ENCODE data around the gene COL4A2. TPM values are rescaled to one million over a fixed set of nuclear protein-coding genes. Genes with fewer than 3 reads are reported as not detected.

Gene COL4A2
- total and polyA plus RNA-seq, 8 donors, result 18.4 to 130 (median 43.8) TPM

GRCh38 chr13:110498765-110499164 is 191.7 kb downstream of the COL4A2 start:
- ATAC-seq (no peak), DNase-seq (no peak), FAIRE-seq (no peak)
- 87 to 93% methylated on average over 10 of the region's 10 CpGs for WGBS, 2 donors
- Histone ChIP-seq H3K4me3 (no peak overlapping the region), H3K9me3 (no peaks in the 10 kb centered on the region), H3K27me3 (no peaks in the 10 kb centered on the region), H3K4me1 (no peaks in the 10 kb centered on the region), H3K36me3 (peaks cover 0 to 5% (median 4%) of the 10 kb centered on the region in 3 donors), H3K27ac (no peak overlapping the region)
- TF ChIP-seq, protein P1, sequence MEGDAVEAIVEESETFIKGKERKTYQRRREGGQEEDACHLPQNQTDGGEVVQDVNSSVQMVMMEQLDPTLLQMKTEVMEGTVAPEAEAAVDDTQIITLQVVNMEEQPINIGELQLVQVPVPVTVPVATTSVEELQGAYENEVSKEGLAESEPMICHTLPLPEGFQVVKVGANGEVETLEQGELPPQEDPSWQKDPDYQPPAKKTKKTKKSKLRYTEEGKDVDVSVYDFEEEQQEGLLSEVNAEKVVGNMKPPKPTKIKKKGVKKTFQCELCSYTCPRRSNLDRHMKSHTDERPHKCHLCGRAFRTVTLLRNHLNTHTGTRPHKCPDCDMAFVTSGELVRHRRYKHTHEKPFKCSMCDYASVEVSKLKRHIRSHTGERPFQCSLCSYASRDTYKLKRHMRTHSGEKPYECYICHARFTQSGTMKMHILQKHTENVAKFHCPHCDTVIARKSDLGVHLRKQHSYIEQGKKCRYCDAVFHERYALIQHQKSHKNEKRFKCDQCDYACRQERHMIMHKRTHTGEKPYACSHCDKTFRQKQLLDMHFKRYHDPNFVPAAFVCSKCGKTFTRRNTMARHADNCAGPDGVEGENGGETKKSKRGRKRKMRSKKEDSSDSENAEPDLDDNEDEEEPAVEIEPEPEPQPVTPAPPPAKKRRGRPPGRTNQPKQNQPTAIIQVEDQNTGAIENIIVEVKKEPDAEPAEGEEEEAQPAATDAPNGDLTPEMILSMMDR (IDR thresholded peaks at IDR 0.05), result no peak
- intact Hi-C loops (cut with DNase I), result no loop called here

- H3K9me3 ChIP-seq, result no peaks in the 10 kb centered on the region
- H3K27ac ChIP-seq, result no peak overlapping the region
- DNase-seq, result no peak
- intact Hi-C loops (cut with DNase I), result no loop called here
- TF ChIP-seq, protein P1 (IDR thresholded peaks at IDR 0.05), result no peak
- peak in 2 of 4 donors; percentile 19 to 37 for ATAC-seq
- 89% methylated on average over 10 of the region's 10 CpGs for WGBS, 2 donors
- H3K4me1 ChIP-seq, result no peaks in the 10 kb centered on the region
- peaks cover 0 to 5% (median 2%) of the 10 kb centered on the region in 3 donors for H3K36me3 ChIP-seq
- FAIRE-seq, result no peak
- H3K27me3 ChIP-seq, result no peaks in the 10 kb centered on the region
- no peak overlapping the region for H3K4me3 ChIP-seq
Measured at GRCh38 chr13:110499621-110500281, 192.7 kb downstream of the COL4A2 start.

DNA sequence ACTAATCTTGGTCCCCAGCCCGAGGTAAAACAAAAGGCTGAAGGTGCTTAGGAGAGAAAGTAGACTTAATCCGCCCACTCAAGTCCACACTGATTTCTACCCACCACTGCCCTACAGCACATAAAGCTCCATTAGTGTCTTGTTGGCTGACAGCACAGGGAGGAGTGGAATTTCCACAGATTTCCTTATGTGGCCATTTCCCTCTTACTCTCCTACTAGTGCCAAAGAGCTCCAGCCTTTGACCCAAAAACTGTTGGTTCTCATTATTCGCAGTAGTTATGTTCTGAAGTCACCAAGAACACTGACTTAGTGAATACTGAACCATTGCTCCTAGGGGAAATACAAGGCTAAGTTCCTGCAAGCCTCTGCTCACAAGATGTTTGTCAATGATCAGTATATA is 193.3 kb downstream of the COL4A2 start:
- TF ChIP-seq, protein P1 (IDR thresholded peaks at IDR 0.05), result no peak
- no peak for FAIRE-seq
- H3K36me3 ChIP-seq, result peaks cover 0 to 5% (median 0%) of the 10 kb centered on the region in 3 donors
- ATAC-seq, result no peak
- DNase-seq, result no peak
- H3K27ac ChIP-seq, result no peak overlapping the region
- no peaks in the 10 kb centered on the region for H3K4me1 ChIP-seq
- H3K4me3 ChIP-seq, result no peak overlapping the region
- no peaks in the 10 kb centered on the region for H3K27me3 ChIP-seq
- no peaks in the 10 kb centered on the region for H3K9me3 ChIP-seq
- intact Hi-C loops (cut with DNase I), result no loop called here
- WGBS, 2 donors, result 93 to 94% methylated on average over 3 of the region's 3 CpGs

- FAIRE-seq (no peak), ATAC-seq (no peak), DNase-seq (peak in 1 of 6 donors; percentile 30)
- intact Hi-C loops (cut with DNase I), result no loop called here
- TF ChIP-seq, protein P1 (IDR thresholded peaks at IDR 0.05), result no peak
- H3K27ac ChIP-seq, result no peak overlapping the region
- no peak overlapping the region for H3K4me3 ChIP-seq
- no peaks in the 10 kb centered on the region for H3K27me3 ChIP-seq
- H3K9me3 ChIP-seq, result no peaks in the 10 kb centered on the region
- H3K4me1 ChIP-seq, result no peaks in the 10 kb centered on the region
- H3K36me3 ChIP-seq, result peaks cover 0 to 5% (median 0%) of the 10 kb centered on the region in 3 donors
- WGBS, 2 donors, result 97 to 98% methylated on average over 9 of the region's 9 CpGs
Measured at GRCh38 chr13:110501188-110501587, 194.1 kb downstream of the COL4A2 start.

Measured in pancreas (tissue), 10 donors.